Smooth muscle cell (in vitro differentiated cells): ENCODE data around the gene IL32. TPM values are rescaled to one million over a fixed set of nuclear protein-coding genes. Genes with fewer than 3 reads are reported as not detected.

Experiments
- DNase-seq: peaks from one replicate; lab custom pipeline; 2025; ENCODE audit not compliant: unreplicated experiment; lab: John Stamatoyannopoulos, UW
- H2AFZ ChIP-seq: fragments of 200-600 bp; sonication (generic); 2 replicates; pipeline ENCODE4 v1.6.0; 2016; ENCODE audit warnings: antibody characterized with exemption, low read depth, mild to moderate bottlenecking
- H3F3A ChIP-seq: fragments of 200-600 bp; sonication (generic); 2 replicates; pipeline ENCODE4 v1.6.0; 2017; ENCODE audit warnings: antibody characterized with exemption, low read depth
- H3K27ac ChIP-seq: fragments of 200-600 bp; sonication (generic); 2 replicates; pipeline ENCODE4 v1.5.1; 2016; ENCODE audit warnings: low read depth, mild to moderate bottlenecking
- H3K27me3 ChIP-seq: fragments of 200-600 bp; sonication (generic); 2 replicates; pipeline ENCODE4 v1.6.1; 2016; ENCODE audit warnings: low read depth, mild to moderate bottlenecking
- H3K36me3 ChIP-seq: fragments of 200-600 bp; sonication (generic); 2 replicates; pipeline ENCODE4 v1.5.1; 2016; ENCODE audit warnings: low read depth
- H3K4me1 ChIP-seq: fragments of 200-600 bp; sonication (generic); 2 replicates; pipeline ENCODE4 v1.5.1; 2016; ENCODE audit warnings: low read depth
- H3K4me2 ChIP-seq: fragments of 200-600 bp; sonication (generic); 2 replicates; pipeline ENCODE4 v1.6.0; 2016; ENCODE audit warnings: mild to moderate bottlenecking
- H3K4me3 ChIP-seq: fragments of 200-600 bp; sonication (generic); 2 replicates; pipeline ENCODE4 v1.5.1; 2016; ENCODE audit warnings: mild to moderate bottlenecking
- H3K79me2 ChIP-seq: fragments of 200-600 bp; sonication (generic); 2 replicates; pipeline ENCODE4 v1.6.0; 2016; ENCODE audit warnings: low read depth, mild to moderate bottlenecking
- H3K9ac ChIP-seq: fragments of 200-600 bp; sonication (generic); 2 replicates; pipeline ENCODE4 v1.6.0; 2016; ENCODE audit warnings: low read depth
- H3K9me3 ChIP-seq: fragments of 200-600 bp; sonication (generic); replicated peaks from 2 replicates; pipeline ENCODE4 v1.5.1; 2016; ENCODE audit warnings: low read depth
- H4K20me1 ChIP-seq: fragments of 200-600 bp; sonication (generic); 2 replicates; pipeline ENCODE4 v1.6.0; 2016; ENCODE audit warnings: low read depth
- WGBS: methylation state at CpG from one replicate; pipeline ENCODE4 v1.1.7; 2016; ENCODE audit warnings: low lambda C conversion rate; 5-methylcytosine and 5-hydroxymethylcytosine counted together
- polyA plus RNA-seq: library from polyadenylated mRNA; unstranded; fragments of >200 nt; fragmentation: Nextera tagmentation; extraction: Ambion mirVana; gene quantifications from 2 replicates; pipeline ENCODE4 v1.2.1, GENCODE V29; 2016
- total RNA-seq: library from RNA; depleted of rRNA; stranded (reverse); fragments of >200 nt; gene quantifications from 2 replicates; pipeline ENCODE4 v1.2.3, GENCODE V29; 2014
- TF ChIP-seq, protein P1 (sequence below): fragments of 200-600 bp; sonication (generic); IDR thresholded peaks from 2 replicates; pipeline ENCODE4 v1.5.1; 2017; ENCODE audit warnings: borderline replicate concordance, mild to moderate bottlenecking, antibody characterized with exemption; ENCODE audit not compliant: insufficient read depth, poor library complexity, severe bottlenecking

Gene IL32
- total and polyA plus RNA-seq, 2 experiments from 2014 or later, result 26.3 to 27.7 TPM

GRCh38 chr16:3089717-3090592 lies 24.5 kb downstream of the IL32 start:
- Histone ChIP-seq H3F3A (no peaks in the 10 kb centered on the region), H4K20me1 (no peaks in the 10 kb centered on the region), H3K9me3 (no peaks in the 10 kb centered on the region), H3K27ac (no peak overlapping the region), H3K4me1 (no peaks in the 10 kb centered on the region), H3K36me3 (no peaks in the 10 kb centered on the region), H3K79me2 (no peaks in the 10 kb centered on the region), H2AFZ (no peak overlapping the region), H3K4me2 (no peak overlapping the region), H3K9ac (no peak overlapping the region), H3K4me3 (no peak overlapping the region), H3K27me3 (no peaks in the 10 kb centered on the region)
- DNase-seq, result no peak
- 97% methylated on average over 72 of the region's 81 CpGs for WGBS
- TF ChIP-seq, protein P1, sequence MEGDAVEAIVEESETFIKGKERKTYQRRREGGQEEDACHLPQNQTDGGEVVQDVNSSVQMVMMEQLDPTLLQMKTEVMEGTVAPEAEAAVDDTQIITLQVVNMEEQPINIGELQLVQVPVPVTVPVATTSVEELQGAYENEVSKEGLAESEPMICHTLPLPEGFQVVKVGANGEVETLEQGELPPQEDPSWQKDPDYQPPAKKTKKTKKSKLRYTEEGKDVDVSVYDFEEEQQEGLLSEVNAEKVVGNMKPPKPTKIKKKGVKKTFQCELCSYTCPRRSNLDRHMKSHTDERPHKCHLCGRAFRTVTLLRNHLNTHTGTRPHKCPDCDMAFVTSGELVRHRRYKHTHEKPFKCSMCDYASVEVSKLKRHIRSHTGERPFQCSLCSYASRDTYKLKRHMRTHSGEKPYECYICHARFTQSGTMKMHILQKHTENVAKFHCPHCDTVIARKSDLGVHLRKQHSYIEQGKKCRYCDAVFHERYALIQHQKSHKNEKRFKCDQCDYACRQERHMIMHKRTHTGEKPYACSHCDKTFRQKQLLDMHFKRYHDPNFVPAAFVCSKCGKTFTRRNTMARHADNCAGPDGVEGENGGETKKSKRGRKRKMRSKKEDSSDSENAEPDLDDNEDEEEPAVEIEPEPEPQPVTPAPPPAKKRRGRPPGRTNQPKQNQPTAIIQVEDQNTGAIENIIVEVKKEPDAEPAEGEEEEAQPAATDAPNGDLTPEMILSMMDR, result no peak

DNA sequence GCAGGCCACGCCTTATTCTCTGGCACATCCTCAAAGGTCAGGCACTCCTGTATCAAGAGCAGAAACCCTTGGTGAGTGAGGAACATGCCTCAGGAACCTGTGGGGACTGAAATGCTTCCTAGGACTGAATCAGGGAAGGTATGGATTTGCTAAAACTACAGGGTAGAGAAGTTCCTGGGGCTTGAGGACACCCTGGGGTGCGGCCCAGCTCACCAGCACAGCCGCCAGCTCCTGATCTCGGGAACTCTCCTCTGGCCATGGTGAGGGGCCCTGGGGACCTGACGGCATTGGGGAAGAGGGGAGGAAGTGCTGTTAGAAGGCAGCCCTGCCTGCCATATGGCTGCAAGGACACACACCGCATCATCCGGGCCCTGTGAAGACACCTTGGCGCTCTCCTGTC lies 26.1 kb downstream of the IL32 start:
- no peaks in the 10 kb centered on the region for H3K79me2 ChIP-seq
- no peaks in the 10 kb centered on the region for H3F3A ChIP-seq
- H4K20me1 ChIP-seq, result no peaks in the 10 kb centered on the region
- no peak for DNase-seq
- no peaks in the 10 kb centered on the region for H3K27me3 ChIP-seq
- no peak overlapping the region for H3K4me2 ChIP-seq
- no peaks in the 10 kb centered on the region for H3K9me3 ChIP-seq
- no peaks in the 10 kb centered on the region for H3K36me3 ChIP-seq
- H3K27ac ChIP-seq, result no peak overlapping the region
- H3K4me1 ChIP-seq, result no peaks in the 10 kb centered on the region
- WGBS, result 93% methylated on average over 8 of the region's 8 CpGs
- H2AFZ ChIP-seq, result no peak overlapping the region
- TF ChIP-seq, protein P1, result no peak
- no peak overlapping the region for H3K9ac ChIP-seq
- H3K4me3 ChIP-seq, result no peak overlapping the region

DNA sequence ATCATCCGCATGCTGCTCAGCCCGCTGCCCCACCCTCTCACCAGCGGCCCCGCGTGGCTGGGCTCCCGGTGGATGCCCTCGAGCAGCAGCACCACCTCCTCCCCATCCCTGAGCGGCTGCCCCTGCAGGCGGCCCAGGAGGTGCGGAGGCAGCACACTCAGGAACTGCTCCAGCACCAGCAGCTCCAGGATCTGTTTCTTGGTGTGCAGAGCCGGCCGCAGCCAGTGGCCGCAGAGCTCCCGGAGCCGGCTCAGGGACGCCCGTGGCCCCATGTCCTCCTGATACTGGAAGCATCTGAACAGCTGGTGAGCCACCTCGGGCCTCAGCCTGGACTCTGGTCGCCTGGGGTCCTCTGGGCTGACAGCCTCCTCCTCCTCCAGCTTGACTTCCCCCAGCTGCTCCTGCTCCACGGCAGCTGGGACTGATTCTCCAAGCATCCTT lies 27.1 kb downstream of the IL32 start:
- H3K4me3 ChIP-seq, result no peak overlapping the region
- DNase-seq, result no peak
- no peaks in the 10 kb centered on the region for H3K27me3 ChIP-seq
- no peak overlapping the region for H2AFZ ChIP-seq
- 85% methylated on average over 20 of the region's 20 CpGs for WGBS
- H3K27ac ChIP-seq, result no peak overlapping the region
- no peaks in the 10 kb centered on the region for H4K20me1 ChIP-seq
- TF ChIP-seq, protein P1, result no peak
- no peaks in the 10 kb centered on the region for H3K4me1 ChIP-seq
- H3K9ac ChIP-seq, result no peak overlapping the region
- no peak overlapping the region for H3K4me2 ChIP-seq
- H3K36me3 ChIP-seq, result no peaks in the 10 kb centered on the region
- no peaks in the 10 kb centered on the region for H3F3A ChIP-seq
- no peaks in the 10 kb centered on the region for H3K9me3 ChIP-seq
- H3K79me2 ChIP-seq, result no peaks in the 10 kb centered on the region
